HepG2 (cell line): ENCODE measurements around the gene PTPRM. TPM values are rescaled to one million over a fixed set of nuclear protein-coding genes. Genes with fewer than 3 reads are reported as not detected.

Source experiments
- ATAD3A ChIP-seq: sonication (generic); formaldehyde crosslinking; IDR thresholded peaks from 2 replicates; pipeline ENCODE4 v1.4.0; 2020; ENCODE audit warnings: missing genetic modification reagents
- ATRX ChIP-seq: sonication (generic); formaldehyde crosslinking; IDR thresholded peaks from 2 replicates; pipeline ENCODE4 v1.4.0; 2020; ENCODE audit warnings: missing genetic modification reagents, borderline replicate concordance
- CENPT ChIP-seq: sonication (generic); formaldehyde crosslinking; IDR thresholded peaks from 2 replicates; pipeline ENCODE4 v1.8.0; 2022; ENCODE audit warnings: low read depth, mild to moderate bottlenecking, moderate library complexity, missing genetic modification reagents
- CHD2 ChIP-seq: IDR thresholded peaks from 2 replicates; pipeline ENCODE4 v1.6.1; 2011; ENCODE audit warnings: low read depth, low read length, improper control_type of control experiment
- DMAP1 ChIP-seq: IDR thresholded peaks from 2 replicates; pipeline ENCODE4 v1.6.1; 2016
- FOXC1 ChIP-seq: sonication (generic); formaldehyde crosslinking; IDR thresholded peaks from 2 replicates; pipeline ENCODE4 v1.8.0; 2022; ENCODE audit warnings: mild to moderate bottlenecking, missing genetic modification reagents, borderline replicate concordance
- MNT ChIP-seq: fragments of 450-650 bp; IDR thresholded peaks from 2 replicates; pipeline ENCODE4 v1.6.1; 2016
- ONECUT2 ChIP-seq: sonication (generic); formaldehyde crosslinking; IDR thresholded peaks from 2 replicates; pipeline ENCODE4 v1.4.0; 2020; ENCODE audit warnings: missing genetic modification reagents
- PHF8 ChIP-seq: sonication (generic); formaldehyde crosslinking; IDR thresholded peaks from 2 replicates; pipeline ENCODE4 v1.5.0; 2020; ENCODE audit warnings: missing genetic modification reagents
- SPEN ChIP-seq: sonication (generic); formaldehyde crosslinking; IDR thresholded peaks from 2 replicates; pipeline ENCODE4 v1.5.1; 2020; ENCODE audit warnings: low read depth, mild to moderate bottlenecking, missing genetic modification reagents
- ZFX ChIP-seq: sonication (generic); formaldehyde crosslinking; IDR thresholded peaks from 2 replicates; pipeline ENCODE4 v1.4.0; 2020; ENCODE audit warnings: mild to moderate bottlenecking, low read depth, missing genetic modification reagents, moderate library complexity
- ZNF160 ChIP-seq: sonication (generic); formaldehyde crosslinking; IDR thresholded peaks from 2 replicates; pipeline ENCODE4 v1.8.0; 2022; ENCODE audit warnings: mild to moderate bottlenecking, inconsistent platforms, missing genetic modification reagents
- ZNF563 ChIP-seq: sonication (generic); formaldehyde crosslinking; IDR thresholded peaks from 2 replicates; pipeline ENCODE4 v1.8.0; 2022; ENCODE audit warnings: mild to moderate bottlenecking, moderate library complexity, missing genetic modification reagents
- ZNF597 ChIP-seq: sonication (generic); formaldehyde crosslinking; IDR thresholded peaks from 2 replicates; pipeline ENCODE4 v1.5.0; 2020; ENCODE audit warnings: missing genetic modification reagents
- ZNF766 ChIP-seq: sonication (generic); formaldehyde crosslinking; IDR thresholded peaks from 2 replicates; pipeline ENCODE4 v1.5.0; 2020; ENCODE audit warnings: missing genetic modification reagents, borderline replicate concordance
- polyA plus RNA-seq, 8 experiments: library from polyadenylated mRNA; depleted of rRNA in 3 of 8; stranded (reverse) in 7 of 8; unstranded in 1 of 8; fragments of >200 nt; fragmentation: Illumina TruSeq in 4 of 8; extraction: Trizol in 4 of 8; gene quantifications; 2 replicates each; pipeline versions ENCODE4 v1.2.1 to v1.2.3, GENCODE V29; 2011 to 2016; ENCODE audit warnings: low read depth in 4 of 8, missing spikeins in 1 of 8, mixed read lengths in 1 of 8; ENCODE audit not compliant: insufficient read depth in 1 of 8
- total RNA-seq, 5 experiments: library from RNA; depleted of rRNA; stranded (reverse); fragments of >200 nt; fragmentation: Illumina TruSeq; extraction: Trizol; gene quantifications; 2 replicates each; pipeline ENCODE4 v1.2.3, GENCODE V29; 2016; ENCODE audit warnings: low read depth in 1 of 5
- TF ChIP-seq, protein P1 (sequence below): sonication (generic); formaldehyde crosslinking; IDR thresholded peaks from 2 replicates; pipeline ENCODE4 v1.5.1; 2020; ENCODE audit warnings: missing genetic modification reagents, mild to moderate bottlenecking, borderline replicate concordance
- TF ChIP-seq, protein P2 (sequence below): sonication (generic); formaldehyde crosslinking; IDR thresholded peaks from 2 replicates; pipeline ENCODE4 v1.5.0; 2020; ENCODE audit warnings: mild to moderate bottlenecking, missing genetic modification reagents, borderline replicate concordance
- TF ChIP-seq, protein P3 (sequence below): sonication (generic); formaldehyde crosslinking; IDR thresholded peaks from 2 replicates; pipeline ENCODE4 v1.5.1; 2020; ENCODE audit warnings: mild to moderate bottlenecking, missing genetic modification reagents, moderate library complexity

Gene PTPRM
- total and polyA plus RNA-seq, 2 of the 13 experiments (the other 11 are each of a cell fraction or from before 2014, with no cell fraction given), result 12.6 to 108 TPM

DNA sequence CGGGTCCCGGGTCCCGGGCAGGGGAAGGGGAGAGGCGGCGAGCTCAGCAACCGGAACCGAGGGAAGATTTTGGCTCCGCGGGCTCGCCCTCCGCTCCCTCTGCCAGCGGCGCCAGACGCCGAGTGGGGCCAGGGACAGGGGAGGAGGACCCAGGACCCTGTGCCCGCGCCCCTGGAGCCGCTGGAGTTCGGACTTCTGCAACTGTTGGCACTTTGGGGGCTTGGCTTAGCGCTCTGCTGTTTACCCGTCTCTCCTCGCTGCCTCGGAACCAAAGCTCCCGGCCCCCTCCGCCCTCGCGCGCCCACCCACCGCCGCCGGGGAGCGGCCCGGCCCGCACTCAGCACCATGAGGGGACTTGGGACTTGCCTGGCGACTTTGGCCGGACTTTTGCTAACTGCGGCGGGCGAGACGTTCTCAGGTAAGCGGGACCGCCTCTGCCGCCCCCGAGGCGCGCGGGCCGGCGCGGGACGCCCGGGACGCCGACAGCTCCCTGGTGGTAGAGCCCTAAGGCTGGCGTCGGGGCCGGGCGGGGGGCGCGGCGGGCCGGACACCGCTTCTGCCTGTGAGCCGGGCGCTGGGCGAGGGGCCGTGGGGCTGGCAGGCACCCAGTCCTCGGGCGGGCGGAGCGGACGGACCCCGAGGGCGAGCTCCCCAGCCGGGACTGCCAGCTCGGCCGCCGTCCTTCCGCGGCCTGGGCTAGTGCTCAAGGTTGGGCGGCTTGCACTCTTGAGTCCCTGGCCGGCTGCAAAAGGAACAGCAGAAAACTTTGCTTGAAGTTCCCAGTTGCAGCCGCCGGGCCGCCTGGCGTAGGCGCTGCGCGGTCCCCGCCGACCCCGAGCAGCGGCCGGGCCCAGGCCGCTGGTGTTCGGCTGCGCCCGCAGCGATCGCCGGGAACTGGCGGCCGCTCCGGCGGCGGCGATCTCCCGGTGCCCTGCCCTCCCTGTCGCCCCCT, 634 bp downstream of the PTPRM start (continued):
- TF ChIP-seq, protein P1, sequence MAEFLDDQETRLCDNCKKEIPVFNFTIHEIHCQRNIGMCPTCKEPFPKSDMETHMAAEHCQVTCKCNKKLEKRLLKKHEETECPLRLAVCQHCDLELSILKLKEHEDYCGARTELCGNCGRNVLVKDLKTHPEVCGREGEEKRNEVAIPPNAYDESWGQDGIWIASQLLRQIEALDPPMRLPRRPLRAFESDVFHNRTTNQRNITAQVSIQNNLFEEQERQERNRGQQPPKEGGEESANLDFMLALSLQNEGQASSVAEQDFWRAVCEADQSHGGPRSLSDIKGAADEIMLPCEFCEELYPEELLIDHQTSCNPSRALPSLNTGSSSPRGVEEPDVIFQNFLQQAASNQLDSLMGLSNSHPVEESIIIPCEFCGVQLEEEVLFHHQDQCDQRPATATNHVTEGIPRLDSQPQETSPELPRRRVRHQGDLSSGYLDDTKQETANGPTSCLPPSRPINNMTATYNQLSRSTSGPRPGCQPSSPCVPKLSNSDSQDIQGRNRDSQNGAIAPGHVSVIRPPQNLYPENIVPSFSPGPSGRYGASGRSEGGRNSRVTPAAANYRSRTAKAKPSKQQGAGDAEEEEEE, result no peak
- peak; percentile 52; the same call in 1 of the 2 replicates for TF ChIP-seq ZFX
- no peak for TF ChIP-seq ATRX (CRISPR knock-in tag)
- TF ChIP-seq, protein P2, sequence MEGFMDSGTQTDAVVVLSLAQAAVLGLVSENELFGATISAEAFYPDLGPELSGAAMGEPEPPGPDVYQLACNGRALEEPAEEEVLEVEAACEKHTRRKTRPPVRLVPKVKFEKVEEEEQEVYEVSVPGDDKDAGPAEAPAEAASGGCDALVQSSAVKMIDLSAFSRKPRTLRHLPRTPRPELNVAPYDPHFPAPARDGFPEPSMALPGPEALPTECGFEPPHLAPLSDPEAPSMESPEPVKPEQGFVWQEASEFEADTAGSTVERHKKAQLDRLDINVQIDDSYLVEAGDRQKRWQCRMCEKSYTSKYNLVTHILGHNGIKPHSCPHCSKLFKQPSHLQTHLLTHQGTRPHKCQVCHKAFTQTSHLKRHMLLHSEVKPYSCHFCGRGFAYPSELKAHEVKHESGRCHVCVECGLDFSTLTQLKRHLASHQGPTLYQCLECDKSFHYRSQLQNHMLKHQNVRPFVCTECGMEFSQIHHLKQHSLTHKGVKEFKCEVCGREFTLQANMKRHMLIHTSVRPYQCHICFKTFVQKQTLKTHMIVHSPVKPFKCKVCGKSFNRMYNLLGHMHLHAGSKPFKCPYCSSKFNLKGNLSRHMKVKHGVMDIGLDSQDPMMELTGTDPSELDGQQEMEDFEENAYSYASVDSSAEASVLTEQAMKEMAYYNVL (CRISPR knock-in tag), result no peak
- TF ChIP-seq DMAP1, result no peak
- no peak for TF ChIP-seq MNT
- TF ChIP-seq SPEN (CRISPR knock-in tag), result no peak; the same call in 1 of the 2 replicates
- no peak for TF ChIP-seq ZNF160
- no peak for TF ChIP-seq ONECUT2 (CRISPR knock-in tag)
- TF ChIP-seq CENPT (CRISPR knock-in tag), result no peak
- no peak for TF ChIP-seq ZNF597 (CRISPR knock-in tag)
- no peak for TF ChIP-seq ZNF766
- no peak for TF ChIP-seq ATAD3A
- no peak for TF ChIP-seq FOXC1 (CRISPR knock-in tag)
- TF ChIP-seq, protein P3, sequence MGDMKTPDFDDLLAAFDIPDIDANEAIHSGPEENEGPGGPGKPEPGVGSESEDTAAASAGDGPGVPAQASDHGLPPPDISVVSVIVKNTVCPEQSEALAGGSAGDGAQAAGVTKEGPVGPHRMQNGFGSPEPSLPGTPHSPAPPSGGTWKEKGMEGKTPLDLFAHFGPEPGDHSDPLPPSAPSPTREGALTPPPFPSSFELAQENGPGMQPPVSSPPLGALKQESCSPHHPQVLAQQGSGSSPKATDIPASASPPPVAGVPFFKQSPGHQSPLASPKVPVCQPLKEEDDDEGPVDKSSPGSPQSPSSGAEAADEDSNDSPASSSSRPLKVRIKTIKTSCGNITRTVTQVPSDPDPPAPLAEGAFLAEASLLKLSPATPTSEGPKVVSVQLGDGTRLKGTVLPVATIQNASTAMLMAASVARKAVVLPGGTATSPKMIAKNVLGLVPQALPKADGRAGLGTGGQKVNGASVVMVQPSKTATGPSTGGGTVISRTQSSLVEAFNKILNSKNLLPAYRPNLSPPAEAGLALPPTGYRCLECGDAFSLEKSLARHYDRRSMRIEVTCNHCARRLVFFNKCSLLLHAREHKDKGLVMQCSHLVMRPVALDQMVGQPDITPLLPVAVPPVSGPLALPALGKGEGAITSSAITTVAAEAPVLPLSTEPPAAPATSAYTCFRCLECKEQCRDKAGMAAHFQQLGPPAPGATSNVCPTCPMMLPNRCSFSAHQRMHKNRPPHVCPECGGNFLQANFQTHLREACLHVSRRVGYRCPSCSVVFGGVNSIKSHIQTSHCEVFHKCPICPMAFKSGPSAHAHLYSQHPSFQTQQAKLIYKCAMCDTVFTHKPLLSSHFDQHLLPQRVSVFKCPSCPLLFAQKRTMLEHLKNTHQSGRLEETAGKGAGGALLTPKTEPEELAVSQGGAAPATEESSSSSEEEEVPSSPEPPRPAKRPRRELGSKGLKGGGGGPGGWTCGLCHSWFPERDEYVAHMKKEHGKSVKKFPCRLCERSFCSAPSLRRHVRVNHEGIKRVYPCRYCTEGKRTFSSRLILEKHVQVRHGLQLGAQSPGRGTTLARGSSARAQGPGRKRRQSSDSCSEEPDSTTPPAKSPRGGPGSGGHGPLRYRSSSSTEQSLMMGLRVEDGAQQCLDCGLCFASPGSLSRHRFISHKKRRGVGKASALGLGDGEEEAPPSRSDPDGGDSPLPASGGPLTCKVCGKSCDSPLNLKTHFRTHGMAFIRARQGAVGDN (CRISPR knock-in tag), result peak; percentile 1; the same call in 1 of the 2 replicates
- TF ChIP-seq PHF8 (CRISPR knock-in tag), result peak; percentile 57
- TF ChIP-seq CHD2, result no peak
- TF ChIP-seq ZNF563 (CRISPR knock-in tag), result no peak
